HL-60/S4 (cell line): ENCODE results near the gene MAGED4.
"Not testable (repeated sequence)": the region's sequence is repeated elsewhere in the genome, so short reads cannot be mapped to it uniquely, and the experiment has no call there.

ENCODE experiments used
- in situ Hi-C: fragments of 300-500 bp; cut with MboI; formaldehyde crosslinking; loops from 2 replicates; pipeline ENCODE4 v1.14.3; 2022; ENCODE audit warnings: low sequenced_read_pairs

The MAGED4 gene

GRCh38 chrX:52184440-52185077 is at the start of gene MAGED4:
TSS of gene MAGED4 (plus strand) at chrX:52184888. CDS start at chrX:52185923, 1,035 bp downstream.
- in situ Hi-C loops: not testable (repeated sequence)

- in situ Hi-C loops: no loop called here
These were observed 45.7 kb upstream of the MAGED4 start for GRCh38 chrX:52138830-52139544.

- in situ Hi-C loops: no loop called here
These were observed 45.2 kb upstream of the MAGED4 start for GRCh38 chrX:52139545-52139895.

- in situ Hi-C loops: no loop called here
These were observed 44.7 kb upstream of the MAGED4 start for GRCh38 chrX:52140020-52140419.

GRCh38 chrX:52150667-52151066 is 34.0 kb upstream of the MAGED4 start:
- in situ Hi-C loops: not testable (repeated sequence)

GRCh38 chrX:52160140-52160539 is 24.5 kb upstream of the MAGED4 start:
- in situ Hi-C loops: not testable (repeated sequence)

GRCh38 chrX:52166840-52167239 is 17.8 kb upstream of the MAGED4 start:
- in situ Hi-C loops: no loop called here

GRCh38 chrX:52171055-52171454 is 13.6 kb upstream of the MAGED4 start:
- in situ Hi-C loops: not testable (repeated sequence)

- in situ Hi-C loops: not testable (repeated sequence)
These were observed 378 bp downstream of the MAGED4 start for GRCh38 chrX:52185078-52185453.

GRCh38 chrX:52211405-52211804 is 26.7 kb downstream of the MAGED4 start:
- in situ Hi-C loops: not testable (repeated sequence)

GRCh38 chrX:52213276-52213675 is 28.6 kb downstream of the MAGED4 start:
- in situ Hi-C loops: no loop called here

GRCh38 chrX:52216541-52216940 is 31.9 kb downstream of the MAGED4 start:
- in situ Hi-C loops: no loop called here

- in situ Hi-C loops: no loop called here
These were observed 32.9 kb downstream of the MAGED4 start for GRCh38 chrX:52217494-52218160.

- in situ Hi-C loops: no loop called here
These were observed 36.2 kb downstream of the MAGED4 start for GRCh38 chrX:52220936-52221335.
